HCT116 (cell line): ENCODE results near the gene CENPX. TPM values are rescaled to one million over a fixed set of nuclear protein-coding genes. Genes with fewer than 3 reads are reported as not detected.

Source experiments
- ATAC-seq: fragments of 200-7000 bp; cut with Tn5 transposase; 2 replicates; pipeline ENCODE4 v1.9.1; 2020; ENCODE audit warnings: mild to moderate bottlenecking, moderate library complexity
- BruUV-seq: library from RNA; stranded (reverse); fragments of 400-500 nt; replicated peaks from 2 replicates; lab custom pipeline; 2021; lab: Mats Ljungman, UMichigan
- CTCF ChIA-PET: fragments of 300-600 bp; sonication (Branson Sonifier 250); formaldehyde crosslinking; loops from one replicate; lab custom pipeline; 2021; ENCODE audit warnings: antibody characterized with exemption; lab: Charles Lee
- POLR2A ChIA-PET: fragments of 300-600, 350-600 bp; sonication (Branson Sonifier 250); formaldehyde crosslinking; loops from one replicate; lab custom pipeline; 2021; ENCODE audit warnings: antibody characterized with exemption; lab: Charles Lee
- RAD21 ChIA-PET, 2 experiments: fragments of 300-600 bp; sonication (Branson Sonifier 250); formaldehyde crosslinking; loops; one replicate each; lab custom pipeline; 2023; ENCODE audit warnings: low total read pairs in 2 of 2; ENCODE audit not compliant: uncharacterized antibody in 2 of 2, unreplicated experiment in 2 of 2, low non-redundant PET in 1 of 2; lab: Charles Lee
- DNase-seq: peaks from one replicate; pipeline ENCODE4 v3.0.0-alpha.2; 2010; ENCODE audit warnings: low read depth, low spot score
- H2AFZ ChIP-seq: fragments of 200-600 bp; shearing (Covaris generic), sonication (generic); 2 replicates; pipeline ENCODE4 v1.6.1; 2017; ENCODE audit warnings: low read depth, mixed run types, mixed read lengths, antibody characterized with exemption, low read length; ENCODE audit not compliant: poor library complexity, severe bottlenecking
- H3K27ac ChIP-seq: 2 replicates; pipeline ENCODE4 v1.5.1; 2012; ENCODE audit warnings: low read depth, low read length
- H3K27me3 ChIP-seq: fragments of 200-600 bp; sonication (generic); 2 replicates; pipeline ENCODE4 v1.6.1; 2016; ENCODE audit warnings: mixed run types, low read length, mixed read lengths; ENCODE audit not compliant: insufficient read depth
- H3K36me3 ChIP-seq, 2 experiments: fragments of 200-500 bp in 1 of 2; fragments of 200-600 bp in 1 of 2; sonication (Bioruptor generic) in 1 of 2; sonication (generic) in 1 of 2; 2 replicates each; pipeline versions ENCODE4 v1.5.1 to v1.6.1; 2014 to 2016; ENCODE audit warnings: low read length in 2 of 2, inconsistent platforms in 1 of 2, mixed read lengths in 1 of 2, mixed run types in 1 of 2; ENCODE audit not compliant: insufficient read depth in 2 of 2, control insufficient read depth in 1 of 2
- H3K4me1 ChIP-seq, 2 experiments: fragments of 200-600 bp in 1 of 2; sonication (generic) in 1 of 2; 2 replicates each; pipeline versions ENCODE4 v1.5.1 to v1.6.1; 2012 to 2017; ENCODE audit warnings: low read length in 2 of 2, inconsistent platforms in 1 of 2, mild to moderate bottlenecking in 1 of 2, mixed read lengths in 1 of 2, mixed run types in 1 of 2, moderate library complexity in 1 of 2; ENCODE audit not compliant: insufficient read depth in 2 of 2, control insufficient read depth in 1 of 2
- H3K4me2 ChIP-seq: fragments of 200-600 bp; sonication (generic); 2 replicates; pipeline ENCODE4 v1.6.1; 2017; ENCODE audit warnings: mixed run types, low read length, mixed read lengths
- H3K4me3 ChIP-seq, 2 experiments: fragments of 200-600 bp in 1 of 2; sonication (generic) in 1 of 2; replicated peaks in 1 of 2; 2 replicates each; pipeline ENCODE4 v1.5.1; 2011 to 2016; ENCODE audit warnings: low read length in 2 of 2, control low read depth in 1 of 2, low read depth in 1 of 2, mild to moderate bottlenecking in 1 of 2, mixed read lengths in 1 of 2, mixed run types in 1 of 2
- H3K79me2 ChIP-seq: fragments of 200-600 bp; sonication (generic); 2 replicates; pipeline ENCODE4 v1.6.1; 2017; ENCODE audit warnings: mild to moderate bottlenecking, mixed run types, low read length, moderate library complexity, mixed read lengths; ENCODE audit not compliant: insufficient read depth
- H3K9ac ChIP-seq: fragments of 200-600 bp; sonication (generic); 2 replicates; pipeline ENCODE4 v1.6.1; 2016; ENCODE audit warnings: low read length, mixed read lengths
- H3K9me2 ChIP-seq: fragments of 200-600 bp; sonication (generic), shearing (Covaris generic); 2 replicates; pipeline ENCODE4 v1.6.1; 2017; ENCODE audit warnings: mixed run types, mild to moderate bottlenecking, moderate library complexity; ENCODE audit not compliant: insufficient read depth
- H3K9me3 ChIP-seq, 2 experiments: fragments of 200-500 bp in 1 of 2; fragments of 200-600 bp in 1 of 2; sonication (Bioruptor generic) in 1 of 2; sonication (generic) in 1 of 2; 2 replicates each; pipeline ENCODE4 v1.6.1; 2014 to 2017; ENCODE audit warnings: low read length in 2 of 2, mixed read lengths in 2 of 2, inconsistent platforms in 1 of 2, low read depth in 1 of 2, mild to moderate bottlenecking in 1 of 2, mixed run types in 1 of 2, moderate library complexity in 1 of 2; ENCODE audit not compliant: control insufficient read depth in 1 of 2, insufficient read depth in 1 of 2
- H4K20me1 ChIP-seq: fragments of 200-600 bp; sonication (generic), shearing (Covaris generic); 2 replicates; pipeline ENCODE4 v1.6.1; 2017; ENCODE audit warnings: mixed run types, mild to moderate bottlenecking, moderate library complexity; ENCODE audit not compliant: insufficient read depth
- EGR1 ChIP-seq: IDR thresholded peaks from 2 replicates; pipeline ENCODE4 v1.6.1; 2012; ENCODE audit warnings: low read depth
- ELF1 ChIP-seq: IDR thresholded peaks from 2 replicates; pipeline ENCODE4 v1.6.1; 2012; ENCODE audit warnings: low read depth, borderline replicate concordance
- FOSL1 ChIP-seq: IDR thresholded peaks from 2 replicates; pipeline ENCODE4 v1.6.1; 2012; ENCODE audit warnings: low read depth
- JUND ChIP-seq: IDR thresholded peaks from 2 replicates; pipeline ENCODE4 v1.6.1; 2012
- POLR2A ChIP-seq: IDR thresholded peaks from 2 replicates; pipeline ENCODE4 v1.7.0; 2011; ENCODE audit warnings: borderline replicate concordance; ENCODE audit not compliant: insufficient read depth, insufficient read length; ENCODE audit errors: extremely low read depth
- POLR2AphosphoS5 ChIP-seq: IDR thresholded peaks from 2 replicates; pipeline ENCODE4 v1.6.1; 2011; ENCODE audit warnings: mild to moderate bottlenecking, low read depth, low read length, moderate library complexity
- RAD21 ChIP-seq: IDR thresholded peaks from 2 replicates; pipeline ENCODE4 v1.6.1; 2012; ENCODE audit warnings: low read depth, mild to moderate bottlenecking
- SIN3A ChIP-seq: IDR thresholded peaks from 2 replicates; pipeline ENCODE4 v1.6.1; 2012; ENCODE audit warnings: low read depth
- SP1 ChIP-seq: IDR thresholded peaks from 2 replicates; pipeline ENCODE4 v1.6.1; 2012; ENCODE audit warnings: low read depth
- SRF ChIP-seq: IDR thresholded peaks from 2 replicates; pipeline ENCODE4 v1.6.1; 2012; ENCODE audit warnings: low read depth
- TCF7L2 ChIP-seq: IDR thresholded peaks from 2 replicates; pipeline ENCODE4 v1.7.0; 2011; ENCODE audit warnings: borderline replicate concordance, inconsistent platforms; ENCODE audit not compliant: insufficient read depth, insufficient read length; ENCODE audit errors: extremely low read depth
- ZFX ChIP-seq: fragments of 450-650 bp; IDR thresholded peaks from 2 replicates; pipeline ENCODE4 v1.6.1; 2017
- ZNF274 ChIP-seq: fragments of 200-500 bp; sonication (Bioruptor generic); IDR thresholded peaks from 2 replicates; pipeline ENCODE4 v1.6.1; 2014; ENCODE audit warnings: mild to moderate bottlenecking, low read depth, low read length, inconsistent platforms
- intact Hi-C: fragments of 100-400 bp; cut with micrococcal nuclease; formaldehyde crosslinking; loops from 2 replicates; pipeline ENCODE4 v1.10.0; 2022
- total RNA-seq: library from RNA; stranded (reverse); gene quantifications from one replicate; pipeline ENCODE4 v1.2.1, GENCODE V29; 2021; ENCODE audit not compliant: unreplicated experiment
- TF ChIP-seq, protein P1 (sequence below): IDR thresholded peaks from 2 replicates; pipeline ENCODE4 v1.6.1; 2012; ENCODE audit warnings: low read depth
- TF ChIP-seq, protein P2 (sequence below): IDR thresholded peaks from 2 replicates; pipeline ENCODE4 v1.6.1; 2011; ENCODE audit warnings: mild to moderate bottlenecking, low read length, moderate library complexity; ENCODE audit not compliant: insufficient replicate concordance; ENCODE audit errors: extremely low read depth
- TF ChIP-seq, protein P3 (sequence below): IDR thresholded peaks from 2 replicates; pipeline ENCODE4 v1.6.1; 2012

Gene CENPX
- total RNA-seq, 1 experiment from 2014 or later: 184 TPM

DNA sequence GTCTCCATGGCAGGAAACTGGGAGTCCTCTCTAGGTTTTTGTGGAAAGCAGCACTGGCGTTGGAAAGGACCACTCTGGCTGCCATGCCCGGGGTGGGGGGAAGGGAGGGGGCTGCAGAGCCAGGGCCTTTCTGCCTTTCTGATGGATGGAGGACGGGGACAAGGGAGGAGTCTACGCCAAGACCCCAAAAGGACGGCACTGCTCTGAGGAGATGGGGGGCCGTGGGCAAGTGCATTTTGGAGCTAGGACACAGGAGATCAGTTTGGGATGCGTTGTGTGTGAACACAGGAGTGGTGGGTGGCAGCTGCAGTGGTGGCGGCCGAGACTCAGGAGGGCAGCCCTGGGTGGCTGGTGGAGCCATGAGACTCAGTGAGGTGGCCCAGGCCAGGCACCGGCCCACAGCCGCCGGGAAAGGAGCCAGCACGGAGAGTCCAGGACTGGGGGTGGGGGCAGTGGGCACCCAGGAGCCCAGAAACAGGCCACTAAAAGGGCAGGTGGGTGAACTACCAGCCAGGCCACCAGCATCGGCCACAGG is 2.0 kb downstream of the CENPX start:
- H2AFZ ChIP-seq: no peak overlapping the region
- no peaks in the 10 kb centered on the region for H3K9me3 ChIP-seq
- TF ChIP-seq, protein P1, sequence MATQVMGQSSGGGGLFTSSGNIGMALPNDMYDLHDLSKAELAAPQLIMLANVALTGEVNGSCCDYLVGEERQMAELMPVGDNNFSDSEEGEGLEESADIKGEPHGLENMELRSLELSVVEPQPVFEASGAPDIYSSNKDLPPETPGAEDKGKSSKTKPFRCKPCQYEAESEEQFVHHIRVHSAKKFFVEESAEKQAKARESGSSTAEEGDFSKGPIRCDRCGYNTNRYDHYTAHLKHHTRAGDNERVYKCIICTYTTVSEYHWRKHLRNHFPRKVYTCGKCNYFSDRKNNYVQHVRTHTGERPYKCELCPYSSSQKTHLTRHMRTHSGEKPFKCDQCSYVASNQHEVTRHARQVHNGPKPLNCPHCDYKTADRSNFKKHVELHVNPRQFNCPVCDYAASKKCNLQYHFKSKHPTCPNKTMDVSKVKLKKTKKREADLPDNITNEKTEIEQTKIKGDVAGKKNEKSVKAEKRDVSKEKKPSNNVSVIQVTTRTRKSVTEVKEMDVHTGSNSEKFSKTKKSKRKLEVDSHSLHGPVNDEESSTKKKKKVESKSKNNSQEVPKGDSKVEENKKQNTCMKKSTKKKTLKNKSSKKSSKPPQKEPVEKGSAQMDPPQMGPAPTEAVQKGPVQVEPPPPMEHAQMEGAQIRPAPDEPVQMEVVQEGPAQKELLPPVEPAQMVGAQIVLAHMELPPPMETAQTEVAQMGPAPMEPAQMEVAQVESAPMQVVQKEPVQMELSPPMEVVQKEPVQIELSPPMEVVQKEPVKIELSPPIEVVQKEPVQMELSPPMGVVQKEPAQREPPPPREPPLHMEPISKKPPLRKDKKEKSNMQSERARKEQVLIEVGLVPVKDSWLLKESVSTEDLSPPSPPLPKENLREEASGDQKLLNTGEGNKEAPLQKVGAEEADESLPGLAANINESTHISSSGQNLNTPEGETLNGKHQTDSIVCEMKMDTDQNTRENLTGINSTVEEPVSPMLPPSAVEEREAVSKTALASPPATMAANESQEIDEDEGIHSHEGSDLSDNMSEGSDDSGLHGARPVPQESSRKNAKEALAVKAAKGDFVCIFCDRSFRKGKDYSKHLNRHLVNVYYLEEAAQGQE: no peak
- TF ChIP-seq FOSL1: no peak
- no peak for TF ChIP-seq SIN3A
- TF ChIP-seq, protein P2, sequence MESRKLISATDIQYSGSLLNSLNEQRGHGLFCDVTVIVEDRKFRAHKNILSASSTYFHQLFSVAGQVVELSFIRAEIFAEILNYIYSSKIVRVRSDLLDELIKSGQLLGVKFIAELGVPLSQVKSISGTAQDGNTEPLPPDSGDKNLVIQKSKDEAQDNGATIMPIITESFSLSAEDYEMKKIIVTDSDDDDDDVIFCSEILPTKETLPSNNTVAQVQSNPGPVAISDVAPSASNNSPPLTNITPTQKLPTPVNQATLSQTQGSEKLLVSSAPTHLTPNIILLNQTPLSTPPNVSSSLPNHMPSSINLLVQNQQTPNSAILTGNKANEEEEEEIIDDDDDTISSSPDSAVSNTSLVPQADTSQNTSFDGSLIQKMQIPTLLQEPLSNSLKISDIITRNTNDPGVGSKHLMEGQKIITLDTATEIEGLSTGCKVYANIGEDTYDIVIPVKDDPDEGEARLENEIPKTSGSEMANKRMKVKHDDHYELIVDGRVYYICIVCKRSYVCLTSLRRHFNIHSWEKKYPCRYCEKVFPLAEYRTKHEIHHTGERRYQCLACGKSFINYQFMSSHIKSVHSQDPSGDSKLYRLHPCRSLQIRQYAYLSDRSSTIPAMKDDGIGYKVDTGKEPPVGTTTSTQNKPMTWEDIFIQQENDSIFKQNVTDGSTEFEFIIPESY: no peak
- TF ChIP-seq, protein P3, sequence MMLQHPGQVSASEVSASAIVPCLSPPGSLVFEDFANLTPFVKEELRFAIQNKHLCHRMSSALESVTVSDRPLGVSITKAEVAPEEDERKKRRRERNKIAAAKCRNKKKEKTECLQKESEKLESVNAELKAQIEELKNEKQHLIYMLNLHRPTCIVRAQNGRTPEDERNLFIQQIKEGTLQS: no peak
- TF ChIP-seq ZFX: no peak
- TF ChIP-seq POLR2A: no peak
- no peak for TF ChIP-seq ZNF274
- no peak for TF ChIP-seq JUND
- no peak for TF ChIP-seq EGR1
- TF ChIP-seq TCF7L2: no peak
- no peak for TF ChIP-seq SP1
- no peak for TF ChIP-seq POLR2AphosphoS5
- TF ChIP-seq SRF: no peak
- no peak for TF ChIP-seq RAD21
- TF ChIP-seq ELF1: no peak
- intact Hi-C loops: loop anchor here (1.0 to 5.0 kb wide), 5 partner anchors 18 to 732 kb away; partner anchors contain the start of genes PCYT2 and TBCD
- no peaks in the 10 kb centered on the region for H3K9me2 ChIP-seq
- peak overlapping the region; percentile 96 for H3K27ac ChIP-seq
- ChIA-PET POLR2A (interaction anchor here (0.7 to 1.5 kb wide), 6 partner anchors 10 to 151 kb away, joined by 3 to 4 read pairs (median 3); partner anchors contain the start of genes DCXR, MAFG and RAC3), RAD21 (interaction anchor here (0.6 to 5.3 kb wide), 4 partner anchors 53 to 78 kb away, joined by 3 to 50 read pairs (median 22); partner anchors contain the start of gene NOTUM (in 2 of the 2)), CTCF (interaction anchor here (0.9 to 5.3 kb wide), 18 partner anchors 10 to 345 kb away, joined by 3 to 151 read pairs (median 5); partner anchors contain the start of genes ARHGDIA, DCXR, MAFG and NOTUM)
- no peaks in the 10 kb centered on the region for H3K27me3 ChIP-seq
- peaks cover 4% of the 10 kb centered on the region; the same call in 1 of the 2 replicates for H4K20me1 ChIP-seq
- H3K4me2 ChIP-seq: peak overlapping the region; percentile 80
- H3K9ac ChIP-seq: no peak overlapping the region
- ATAC-seq: no peak
- H3K4me1 ChIP-seq: peaks cover 29 to 47% of the 10 kb centered on the region in 2 experiments
- H3K4me3 ChIP-seq: no peak overlapping the region; a peak in 1 of 4 replicates
- DNase-seq: no peak
- peaks cover 0 to 10% of the 10 kb centered on the region in 2 experiments; a peak in 1 of 4 replicates for H3K36me3 ChIP-seq
- no TSS peak for BruUV-seq
- peaks cover 46% of the 10 kb centered on the region for H3K79me2 ChIP-seq
